H1 (cell line): Measurements from ENCODE around the gene CD4. TPM values are rescaled to one million over a fixed set of nuclear protein-coding genes. Genes with fewer than 3 reads are reported as not detected.

Source experiments
- BCL11A ChIP-seq, 2 experiments: IDR thresholded peaks; one replicate each; pipeline ENCODE4 v1.6.1; 2011; ENCODE audit warnings: low read depth in 2 of 2, low read length in 2 of 2, mild to moderate bottlenecking in 2 of 2
- CHD7 ChIP-seq: fragments of 300-600 bp; sonication (generic); IDR thresholded peaks from 2 replicates; pipeline ENCODE4 v1.7.1; 2012; ENCODE audit warnings: low read length, moderate library complexity, mild to moderate bottlenecking, inconsistent platforms; ENCODE audit not compliant: insufficient replicate concordance
- GTF2F1 ChIP-seq: IDR thresholded peaks from 2 replicates; pipeline ENCODE4 v1.6.1; 2012; ENCODE audit warnings: low read depth, low read length, improper control_type of control experiment, borderline replicate concordance
- HDAC6 ChIP-seq: IDR thresholded peaks from one replicate; pipeline ENCODE4 v1.7.1; 2012; ENCODE audit warnings: low read depth, mild to moderate bottlenecking, inconsistent platforms, low read length, moderate library complexity
- KDM5A ChIP-seq: fragments of 200-600 bp; IDR thresholded peaks from 2 replicates; pipeline ENCODE4 v1.7.1; 2012; ENCODE audit warnings: mild to moderate bottlenecking, low read length, inconsistent platforms, mixed read lengths
- POLR2AphosphoS5 ChIP-seq: IDR thresholded peaks from 2 replicates; pipeline ENCODE4 v1.6.1; 2011; ENCODE audit warnings: low read depth, low read length
- RFX5 ChIP-seq: IDR thresholded peaks from 2 replicates; pipeline ENCODE4 v1.6.1; 2011; ENCODE audit warnings: low read depth, low read length, improper control_type of control experiment, borderline replicate concordance
- SP1 ChIP-seq: IDR thresholded peaks from 2 replicates; pipeline ENCODE4 v1.6.1; 2011; ENCODE audit warnings: low read depth, low read length
- YY1 ChIP-seq: IDR thresholded peaks from 2 replicates; pipeline ENCODE4 v1.6.1; 2011; ENCODE audit warnings: low read depth, mild to moderate bottlenecking, low read length
- polyA plus RNA-seq, 7 experiments: library from polyadenylated mRNA; depleted of rRNA in 3 of 7; stranded (reverse) in 5 of 7; unstranded in 2 of 7; fragments of >200 nt in 5 of 7; fragments of 200-250 nt in 2 of 7; gene quantifications; 1 replicate in 5 of 7; 2 replicates in 1 of 7; 4 replicates in 1 of 7; pipeline versions ENCODE4 v1.2.1 to v1.2.3, GENCODE V29; 2011 to 2013; ENCODE audit warnings: missing spikeins in 2 of 7, mixed read lengths in 2 of 7
- total RNA-seq: library from RNA; stranded (reverse); fragmentation: NEBNext Ultra II Directional; extraction: Animal tissue kit (Norgen Biotek cat#: 25700); gene quantifications from 2 replicates; pipeline ENCODE4 v1.2.1, GENCODE V29; 2021
- TF ChIP-seq, protein P1 (sequence below), 3 experiments: IDR thresholded peaks; 1 replicate in 2 of 3; 2 replicates in 1 of 3; pipeline versions ENCODE4 v1.5.1 to v1.6.1; 2011; ENCODE audit warnings: low read length in 3 of 3, mild to moderate bottlenecking in 3 of 3, inconsistent platforms in 2 of 3, low read depth in 1 of 3, moderate library complexity in 1 of 3; ENCODE audit not compliant: insufficient read depth in 1 of 3; ENCODE audit errors: control extremely low read depth in 1 of 3

Gene CD4
- total and polyA plus RNA-seq, 2 of the 8 experiments (the other 6 are each of a cell fraction or from before 2014, with no cell fraction given): 3.4 to 5.1 TPM

DNA sequence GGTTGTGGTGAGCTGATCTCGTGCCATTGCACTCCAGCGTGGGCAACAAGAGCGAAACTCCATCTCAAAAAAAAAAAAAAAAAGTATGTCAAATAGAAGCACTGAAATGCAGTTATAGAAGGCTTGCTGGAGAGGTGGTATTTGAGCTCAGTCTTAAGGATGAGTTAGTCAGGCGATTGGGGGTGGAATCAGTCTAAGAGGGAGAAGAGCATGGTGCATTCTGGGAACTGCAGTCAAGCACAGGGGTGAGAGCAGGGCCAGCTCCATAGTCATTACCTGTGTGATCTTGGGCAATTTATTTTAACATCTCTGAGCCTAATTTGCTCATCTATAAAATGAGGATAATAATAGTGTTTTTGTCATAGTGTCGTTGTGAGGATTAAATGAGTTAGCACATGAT is 45.5 kb downstream of the CD4 start (continued):
- TF ChIP-seq CHD7: no peak
- TF ChIP-seq BCL11A (IDR thresholded peaks at IDR 0.05; ENCODE audit: low read depth in 2 of 2, low read length in 2 of 2): no peak
- TF ChIP-seq, protein P1, sequence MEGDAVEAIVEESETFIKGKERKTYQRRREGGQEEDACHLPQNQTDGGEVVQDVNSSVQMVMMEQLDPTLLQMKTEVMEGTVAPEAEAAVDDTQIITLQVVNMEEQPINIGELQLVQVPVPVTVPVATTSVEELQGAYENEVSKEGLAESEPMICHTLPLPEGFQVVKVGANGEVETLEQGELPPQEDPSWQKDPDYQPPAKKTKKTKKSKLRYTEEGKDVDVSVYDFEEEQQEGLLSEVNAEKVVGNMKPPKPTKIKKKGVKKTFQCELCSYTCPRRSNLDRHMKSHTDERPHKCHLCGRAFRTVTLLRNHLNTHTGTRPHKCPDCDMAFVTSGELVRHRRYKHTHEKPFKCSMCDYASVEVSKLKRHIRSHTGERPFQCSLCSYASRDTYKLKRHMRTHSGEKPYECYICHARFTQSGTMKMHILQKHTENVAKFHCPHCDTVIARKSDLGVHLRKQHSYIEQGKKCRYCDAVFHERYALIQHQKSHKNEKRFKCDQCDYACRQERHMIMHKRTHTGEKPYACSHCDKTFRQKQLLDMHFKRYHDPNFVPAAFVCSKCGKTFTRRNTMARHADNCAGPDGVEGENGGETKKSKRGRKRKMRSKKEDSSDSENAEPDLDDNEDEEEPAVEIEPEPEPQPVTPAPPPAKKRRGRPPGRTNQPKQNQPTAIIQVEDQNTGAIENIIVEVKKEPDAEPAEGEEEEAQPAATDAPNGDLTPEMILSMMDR (IDR thresholded peaks at IDR 0.05; ENCODE audit: control extremely low read depth in 1 of 3, insufficient read depth in 1 of 3, low read depth in 1 of 3, low read length in 3 of 3): no peak
- no peak for TF ChIP-seq KDM5A
- no peak for TF ChIP-seq GTF2F1
- TF ChIP-seq SP1: no peak
- TF ChIP-seq HDAC6: no peak
- no peak for TF ChIP-seq YY1
- no peak for TF ChIP-seq POLR2AphosphoS5
- no peak for TF ChIP-seq RFX5
